Esophagus (tissue), 2 donors: Measurements from ENCODE around the gene DYSF. TPM values are rescaled to one million over a fixed set of nuclear protein-coding genes. Genes with fewer than 3 reads are reported as not detected.

ENCODE experiments used
- H3K27ac ChIP-seq, 2 donors: one replicate each; pipeline ENCODE4 v1.5.1; 2013; ENCODE audit warnings: low read depth in 2 of 2, mild to moderate bottlenecking in 2 of 2, inconsistent platforms in 1 of 2, low read length in 1 of 2, moderate library complexity in 1 of 2
- H3K27me3 ChIP-seq, 2 donors: one replicate each; pipeline ENCODE4 v1.6.1; 2013; ENCODE audit warnings: low read length in 2 of 2, control low read depth in 1 of 2, mild to moderate bottlenecking in 1 of 2; ENCODE audit not compliant: insufficient read depth in 2 of 2, control insufficient read depth in 1 of 2
- H3K36me3 ChIP-seq, 2 donors: one replicate each; pipeline ENCODE4 v1.6.1; 2013; ENCODE audit warnings: low read length in 1 of 2; ENCODE audit not compliant: control insufficient read depth in 2 of 2, insufficient read depth in 2 of 2
- H3K4me1 ChIP-seq, 2 donors: one replicate each; pipeline ENCODE4 v1.6.1; 2013; ENCODE audit warnings: low read length in 1 of 2; ENCODE audit not compliant: control insufficient read depth in 2 of 2, insufficient read depth in 2 of 2
- H3K4me3 ChIP-seq, 2 donors: one replicate each; pipeline ENCODE4 v1.5.1; 2013; ENCODE audit warnings: low read length in 2 of 2, mild to moderate bottlenecking in 2 of 2, low read depth in 1 of 2, moderate library complexity in 1 of 2
- H3K9me3 ChIP-seq, 2 donors: one replicate each; pipeline ENCODE4 v1.6.1; 2013; ENCODE audit warnings: mild to moderate bottlenecking in 2 of 2, low read depth in 1 of 2, low read length in 1 of 2, moderate library complexity in 1 of 2; ENCODE audit not compliant: control insufficient read depth in 2 of 2, insufficient read depth in 1 of 2
- WGBS, 2 donors: extraction: QIAGEN DNeasy Blood & Tissue Kit; methylation state at CpG; one replicate each; pipeline ENCODE4 v1.1.7; 2013; 5-methylcytosine and 5-hydroxymethylcytosine counted together
- polyA plus RNA-seq, 2 donors: library from polyadenylated mRNA; stranded (reverse); fragments of 200-250 nt; gene quantifications; one replicate each; pipeline ENCODE4 v1.2.3, GENCODE V29; 2013
- donor health status: healthy with polysubstance abuse.
- donor health status: Bipolar disorder and iron deficiency.

The DYSF gene
- polyA plus RNA-seq, 2 donors: 1.8 to 2.6 TPM

DNA sequence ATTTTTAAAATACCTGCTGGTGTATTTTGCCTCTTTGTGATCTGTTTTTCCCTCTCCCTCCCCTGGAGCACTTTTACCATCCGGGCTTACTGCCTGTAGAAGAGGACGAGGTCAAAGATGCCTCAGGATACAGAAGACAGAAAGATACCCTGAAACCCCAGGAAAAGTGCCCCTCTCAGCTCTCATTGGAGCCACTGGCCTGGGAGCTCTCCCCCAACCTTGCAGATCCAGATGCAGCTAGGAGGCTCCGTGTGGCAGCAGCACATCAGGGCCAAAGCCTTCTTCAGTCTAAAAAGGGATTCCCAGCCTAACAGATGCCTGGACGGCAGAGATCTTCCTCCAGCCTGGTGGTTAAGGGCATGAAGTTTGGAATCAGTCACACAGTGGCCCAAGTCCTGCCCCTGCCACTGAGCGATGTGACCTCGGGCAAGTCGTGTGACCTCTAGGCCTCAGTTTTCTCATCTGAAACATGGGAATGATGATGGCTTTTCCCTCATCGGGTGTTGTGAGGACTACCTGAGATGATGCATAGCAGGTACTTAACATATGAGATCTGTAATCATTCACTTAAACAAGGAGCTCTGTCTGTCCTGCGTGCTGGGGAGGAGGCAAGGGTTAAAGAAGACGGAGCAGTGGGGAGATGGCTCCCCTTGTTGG lies 239.4 kb downstream of the DYSF start:
- no peak overlapping the region for H3K4me3 ChIP-seq
- no peaks in the 10 kb centered on the region for H3K9me3 ChIP-seq
- H3K4me1 ChIP-seq: no peaks in the 10 kb centered on the region
- H3K27ac ChIP-seq: no peak overlapping the region
- no peaks in the 10 kb centered on the region for H3K27me3 ChIP-seq
- 77 to 79% methylated on average over 10 of the region's 10 CpGs for WGBS, 2 donors
- no peaks in the 10 kb centered on the region for H3K36me3 ChIP-seq

DNA sequence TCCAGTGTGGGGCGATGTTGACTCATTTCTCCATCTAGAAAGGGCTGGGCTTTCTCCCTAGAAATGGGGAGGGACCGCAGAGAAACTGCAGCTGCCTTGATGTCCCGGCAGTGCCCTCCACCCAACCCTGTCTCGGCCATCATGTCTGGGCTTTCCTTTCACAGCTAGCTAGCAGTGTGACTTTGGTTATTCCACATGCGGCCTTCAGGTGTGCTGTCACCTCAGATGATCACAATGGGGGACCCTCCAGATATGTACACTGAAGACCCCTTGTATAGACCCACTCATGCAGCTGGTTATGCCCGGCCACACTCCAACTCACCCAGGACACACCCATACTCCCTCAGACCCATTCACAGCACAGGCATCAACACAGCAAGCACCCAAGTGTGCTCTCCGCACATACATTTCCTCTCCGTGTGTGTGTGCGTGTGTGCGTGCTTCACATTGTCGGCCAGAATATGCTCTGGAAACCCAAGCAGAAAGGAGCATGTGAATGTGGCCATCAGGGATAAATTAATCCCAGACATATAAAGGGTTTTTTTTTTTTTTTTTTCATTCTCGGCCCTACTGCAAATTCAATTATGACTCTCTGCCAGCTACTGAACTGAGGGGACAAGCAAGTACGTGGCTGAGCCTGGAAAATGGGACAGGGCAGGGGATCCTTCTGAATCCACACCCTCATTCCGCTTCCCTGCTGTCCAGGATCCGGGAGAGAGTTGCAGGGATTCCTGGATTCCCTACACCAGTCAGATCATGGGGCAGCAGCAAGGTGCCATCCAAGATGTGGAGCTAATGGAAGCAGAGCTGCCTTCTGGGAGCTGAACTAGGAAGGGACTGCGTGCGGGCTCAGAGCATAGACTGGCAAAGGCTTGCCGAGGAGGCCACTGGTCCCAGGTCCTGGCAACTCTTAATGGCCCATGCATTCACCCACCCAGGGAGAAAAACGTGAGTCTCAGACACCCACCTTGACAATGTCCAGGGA lies 240.2 kb downstream of the DYSF start:
- 83 to 88% methylated on average over 19 of the region's 19 CpGs for WGBS, 2 donors
- Histone ChIP-seq H3K27ac (no peak overlapping the region), H3K27me3 (no peaks in the 10 kb centered on the region), H3K4me3 (no peak overlapping the region), H3K9me3 (no peaks in the 10 kb centered on the region), H3K4me1 (no peaks in the 10 kb centered on the region), H3K36me3 (no peaks in the 10 kb centered on the region)

DNA sequence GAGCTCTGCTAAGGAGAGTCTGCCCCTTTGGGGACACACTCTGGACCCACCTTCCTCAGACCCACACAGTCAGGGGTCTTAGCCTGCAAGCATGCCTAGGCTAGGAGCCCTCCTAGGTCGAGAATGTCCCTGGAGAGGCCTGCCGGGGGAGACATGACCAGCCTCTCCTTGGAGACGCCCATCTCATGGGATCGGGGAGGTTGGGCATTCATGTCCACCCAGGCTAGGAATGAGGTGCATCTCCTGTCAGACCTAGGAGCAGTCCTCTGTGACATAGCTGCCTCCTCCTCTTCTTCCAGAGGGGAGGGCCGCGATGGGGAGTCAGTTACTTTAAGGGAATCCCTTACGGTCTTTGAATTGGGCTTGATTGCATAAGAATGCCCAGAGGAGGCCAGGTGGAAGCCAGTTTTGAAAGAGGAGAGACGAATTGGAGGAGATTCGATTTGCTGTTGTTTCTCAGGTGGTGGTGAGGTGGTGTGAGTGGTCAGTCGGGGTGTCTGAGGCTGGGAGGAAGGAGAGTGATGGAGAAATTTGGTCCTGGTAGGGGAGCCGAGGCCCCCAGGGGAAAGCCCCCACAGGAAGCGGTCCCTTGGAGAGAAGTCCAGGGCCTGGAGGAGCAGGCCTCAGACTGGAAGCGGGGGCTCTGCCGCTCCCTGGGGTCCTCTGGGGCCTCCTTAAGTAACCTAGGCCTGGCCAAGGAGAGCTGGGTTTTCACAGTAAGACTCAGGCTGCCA lies 241.3 kb downstream of the DYSF start:
- Histone ChIP-seq H3K4me1 (no peaks in the 10 kb centered on the region), H3K27ac (no peak overlapping the region), H3K36me3 (no peaks in the 10 kb centered on the region), H3K4me3 (no peak overlapping the region), H3K27me3 (no peaks in the 10 kb centered on the region), H3K9me3 (no peaks in the 10 kb centered on the region)
- 84 to 87% methylated on average over 14 of the region's 14 CpGs for WGBS, 2 donors

DNA sequence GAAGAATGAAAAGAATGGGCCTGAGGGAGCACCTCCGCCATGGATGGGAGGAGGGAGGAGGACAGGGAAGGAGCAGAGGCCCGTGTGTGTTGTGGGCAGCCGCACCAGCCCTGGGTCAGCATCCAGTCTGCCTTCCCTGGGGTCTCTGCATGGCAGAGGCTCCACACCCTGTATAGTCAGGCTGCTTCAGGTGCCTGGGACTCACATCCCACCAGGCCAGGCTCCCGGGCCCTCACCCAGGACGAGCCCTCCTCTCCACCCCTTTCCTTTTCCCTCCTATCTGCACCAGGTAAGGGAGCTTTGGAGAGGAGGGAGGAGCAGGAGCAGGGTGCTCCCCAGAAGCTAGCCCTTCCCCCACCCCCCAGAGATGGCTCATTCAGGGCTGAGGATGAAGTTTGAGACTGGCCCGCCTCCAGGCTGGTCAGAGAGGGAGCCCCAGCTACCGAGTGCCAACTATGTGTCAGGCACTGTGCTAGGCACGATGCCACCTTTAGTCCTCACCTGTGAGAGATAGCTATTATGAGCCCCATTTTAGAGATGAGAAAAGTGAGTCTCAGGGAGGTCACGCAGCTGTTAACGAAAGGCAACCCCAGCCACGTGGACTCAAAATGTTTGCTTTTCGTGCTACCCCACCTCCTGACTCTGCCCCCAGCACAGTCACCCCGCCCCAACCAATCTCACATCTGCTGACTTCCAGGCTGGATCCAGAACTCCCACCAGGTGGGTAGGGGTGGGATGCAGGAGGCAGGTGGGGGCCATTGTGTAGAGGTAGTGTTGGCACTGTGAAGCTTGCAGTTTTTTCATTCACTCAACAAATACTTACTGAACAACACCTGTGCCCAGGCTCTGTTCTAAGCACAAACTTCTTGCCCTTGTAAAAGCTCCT lies 242.1 kb downstream of the DYSF start:
- Histone ChIP-seq H3K27me3 (no peaks in the 10 kb centered on the region), H3K36me3 (no peaks in the 10 kb centered on the region), H3K4me1 (no peaks in the 10 kb centered on the region), H3K27ac (no peak overlapping the region), H3K9me3 (no peaks in the 10 kb centered on the region), H3K4me3 (no peak overlapping the region)
- WGBS, 2 donors: 83 to 86% methylated on average over 11 to 13 of the region's 13 CpGs

DNA sequence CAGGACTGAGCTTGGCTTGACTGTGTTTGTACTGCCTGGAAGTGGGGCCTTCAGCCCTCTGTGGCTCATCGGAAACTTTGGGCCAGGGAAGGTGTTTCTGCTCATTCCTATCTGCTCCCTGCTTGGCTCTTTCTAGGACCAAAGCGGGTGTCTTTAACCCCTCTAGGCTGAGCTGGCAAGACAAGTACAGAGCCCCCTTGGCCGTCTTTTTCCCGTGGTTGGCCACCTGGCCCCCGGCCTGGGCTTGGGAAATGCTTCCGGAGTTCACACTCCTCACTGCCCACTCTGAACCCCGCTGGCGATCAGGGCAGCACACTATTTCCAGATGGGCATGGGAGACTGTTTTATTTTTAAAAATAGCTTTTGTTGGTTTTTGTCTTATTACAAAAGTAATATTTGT lies 243.0 kb downstream of the DYSF start:
- no peaks in the 10 kb centered on the region for H3K27me3 ChIP-seq
- H3K4me1 ChIP-seq: no peaks in the 10 kb centered on the region
- WGBS, 2 donors: 57 to 64% methylated on average over 8 of the region's 8 CpGs
- H3K9me3 ChIP-seq: no peaks in the 10 kb centered on the region
- no peaks in the 10 kb centered on the region for H3K36me3 ChIP-seq
- no peak overlapping the region for H3K4me3 ChIP-seq
- no peak overlapping the region for H3K27ac ChIP-seq

DNA sequence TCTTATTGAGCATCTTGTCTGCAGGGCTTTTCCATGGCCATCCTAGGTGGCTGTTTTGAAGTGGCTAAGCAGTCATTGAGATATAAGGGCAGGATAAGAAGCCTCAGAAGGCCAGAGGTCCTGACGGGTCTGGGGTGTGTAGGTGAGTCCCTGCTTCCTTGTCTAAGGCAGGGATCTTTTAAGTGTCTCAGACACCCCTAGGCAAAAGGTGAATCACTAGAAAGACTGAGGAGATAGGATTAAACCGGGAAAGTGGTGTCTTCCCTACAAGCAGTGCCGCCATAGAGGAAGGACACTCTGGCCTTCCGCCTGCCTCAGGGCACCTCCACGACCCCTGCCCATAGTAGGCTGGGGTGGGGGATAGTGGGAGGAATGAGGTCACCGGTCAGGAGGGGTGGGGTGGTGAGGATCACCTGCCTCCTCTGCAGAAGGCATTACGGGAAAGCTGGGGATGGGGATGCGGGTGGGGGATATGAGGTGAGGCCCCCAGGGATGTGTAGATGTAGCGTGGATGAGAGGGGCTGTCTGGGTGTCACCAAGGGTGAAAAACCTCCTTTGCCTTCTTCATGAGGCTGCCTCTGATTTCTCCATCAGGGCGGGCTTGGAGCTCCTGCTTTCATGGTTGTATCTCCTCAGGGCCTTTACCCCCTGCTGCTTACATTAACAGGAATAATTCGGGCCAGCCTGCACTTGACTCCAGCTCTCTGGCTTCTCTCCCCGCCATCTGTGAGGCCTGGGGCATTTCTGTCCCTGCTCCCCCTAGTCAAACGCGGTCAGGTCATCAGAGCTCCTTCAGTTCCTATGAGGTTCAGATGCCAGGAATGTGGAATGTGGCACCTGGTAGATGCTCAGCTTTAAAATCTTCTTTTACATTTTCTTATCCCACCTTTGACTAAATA lies 244.0 kb downstream of the DYSF start:
- Histone ChIP-seq H3K4me1 (no peaks in the 10 kb centered on the region), H3K9me3 (no peaks in the 10 kb centered on the region), H3K27me3 (no peaks in the 10 kb centered on the region), H3K27ac (no peak overlapping the region), H3K36me3 (no peaks in the 10 kb centered on the region), H3K4me3 (no peak overlapping the region)
- 70 to 80% methylated on average over 14 of the region's 14 CpGs for WGBS, 2 donors

DNA sequence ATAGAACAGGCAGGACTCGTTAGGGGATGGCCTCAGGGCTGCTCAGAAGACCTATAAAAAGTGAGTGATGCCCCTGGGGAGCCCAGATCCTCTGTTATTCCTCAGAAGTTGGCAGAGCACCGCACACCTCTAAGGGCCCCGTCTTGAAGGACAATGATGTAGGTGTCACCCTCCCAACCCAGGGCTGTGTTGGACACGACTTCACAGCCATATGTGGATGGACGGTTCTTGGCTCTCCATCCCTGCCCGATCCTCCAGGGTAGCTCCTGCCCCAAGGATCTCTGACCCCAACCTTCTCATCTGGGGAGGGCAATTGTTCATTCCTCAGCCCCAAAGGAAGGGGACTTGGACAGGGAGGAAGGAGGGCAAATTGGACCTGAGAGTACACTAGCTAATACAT lies 246.1 kb downstream of the DYSF start:
- WGBS, 2 donors: 86 to 89% methylated on average over 6 of the region's 6 CpGs
- Histone ChIP-seq H3K27ac (no peak overlapping the region), H3K9me3 (no peaks in the 10 kb centered on the region), H3K36me3 (no peaks in the 10 kb centered on the region), H3K4me1 (peaks cover 0 to 7% of the 10 kb centered on the region in 2 donors), H3K27me3 (no peaks in the 10 kb centered on the region), H3K4me3 (no peak overlapping the region)

DNA sequence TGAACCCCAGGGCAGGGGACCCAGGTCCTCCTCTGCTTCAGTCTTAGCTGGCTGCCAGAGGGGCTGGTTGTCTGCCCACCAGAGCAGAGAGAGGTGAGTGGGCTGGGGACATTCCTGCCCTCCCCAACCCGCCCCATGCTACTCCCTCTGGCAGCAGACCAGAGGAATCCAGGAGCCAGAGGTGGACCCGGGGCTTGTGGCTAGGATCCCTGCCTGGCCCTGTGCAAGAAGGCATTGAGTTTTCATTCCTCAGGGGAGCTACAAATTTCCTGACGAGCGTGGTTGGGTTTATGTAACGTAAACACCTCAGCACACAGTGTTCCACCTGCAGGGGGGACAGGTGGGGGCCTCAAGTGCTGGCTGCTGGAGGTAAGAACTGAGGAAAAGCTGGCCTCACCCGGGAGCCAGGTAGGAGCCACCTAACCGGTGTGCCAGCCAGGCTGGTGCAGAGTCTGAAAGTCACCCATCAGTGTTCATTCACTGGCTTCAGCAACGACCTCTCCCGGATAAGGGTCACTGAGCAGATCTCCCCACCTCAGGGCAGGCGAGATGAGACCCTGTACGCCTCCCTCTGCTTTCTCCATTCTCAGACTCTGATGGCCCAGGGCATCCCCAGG lies 246.8 kb downstream of the DYSF start:
- Histone ChIP-seq H3K4me3 (no peak overlapping the region), H3K36me3 (no peaks in the 10 kb centered on the region), H3K9me3 (no peaks in the 10 kb centered on the region), H3K27me3 (no peaks in the 10 kb centered on the region), H3K27ac (no peak overlapping the region), H3K4me1 (peaks cover 0 to 7% of the 10 kb centered on the region in 2 donors)
- WGBS, 2 donors: 66 to 70% methylated on average over 11 of the region's 11 CpGs
